ENCODE measurements around the gene RBM14. TPM values are rescaled to one million over a fixed set of nuclear protein-coding genes. Genes with fewer than 3 reads are reported as not detected.

RBM14 gene
- total RNA-seq, 5 donors from 2014 or later (not counting 1 experiment from before 2014, with no cell fraction given) = 176 to 382 (median 191) TPM

- Mint-ChIP-seq H3K4me3 (no peak overlapping the region), H3K27ac (no peak overlapping the region), H3K9me3 (no peaks in the 10 kb centered on the region), H3K27me3 (no peaks in the 10 kb centered on the region), H3K4me1 (peaks cover 32 to 45% (median 33%) of the 10 kb centered on the region in 3 donors), H3K36me3 (peaks cover 13% of the 10 kb centered on the region)
- peaks cover 19 to 26% of the 10 kb centered on the region in 2 experiments for H3K4me1 ChIP-seq (ENCODE audit: control insufficient read depth in 1 of 2, extremely low read depth in 1 of 2, insufficient read depth in 2 of 2, low read length in 2 of 2)
- DNase-seq (no peak), ATAC-seq (replicated peaks in 1 of 4) (no peak)
- H3K36me3 ChIP-seq (ENCODE audit: control insufficient read depth in 2 of 2, extremely low read depth in 1 of 2, insufficient read depth in 1 of 2, low read length in 1 of 2) = no peaks in the 10 kb centered on the region
- ChIA-PET POLR2A (interaction anchor here (0.6 kb wide), 2 partner anchors 17 to 363 kb away, joined by 5 to 8 read pairs; no protein-coding TSS in a partner anchor), CTCF (no interaction called here)
- 96% methylated on average over 13 of the region's 13 CpGs for WGBS (ENCODE audit: insufficient coverage)
- no peaks in the 10 kb centered on the region for H3K27me3 ChIP-seq (replicated peaks in 1 of 2; ENCODE audit: control insufficient read depth in 2 of 2, extremely low read depth in 1 of 2, insufficient read depth in 2 of 2, low read length in 1 of 2)
- H3K27ac ChIP-seq (ENCODE audit: low read length) = no peak overlapping the region
- no peaks in the 10 kb centered on the region for H3K9me3 ChIP-seq
- no peak overlapping the region for H3K4me3 ChIP-seq (ENCODE audit: control insufficient read depth in 1 of 2, extremely low read depth in 1 of 2, low read length in 1 of 2)
Observed at GRCh38 chr11:66614073-66614472, 2.4 kb upstream of the RBM14 start.

GRCh38 chr11:66617155-66617834 is 865 bp downstream of the RBM14 start:
- WGBS (ENCODE audit: insufficient coverage) = under 1% methylated on average over 25 of the region's 38 CpGs
- ATAC-seq (replicated peaks in 1 of 4) (no peak), DNase-seq (peak in 9 of 35 experiments; percentile 5 to 72 (median 20))
- ChIA-PET POLR2A (interaction anchor here (0.5 to 6.0 kb wide), 13 partner anchors 13 to 654 kb away, joined by 3 to 165 read pairs (median 11); partner anchors contain the start of genes RBM4 (in 2 of the 2), CCDC87 (in 1 of the 2), CCS (in 1 of the 2) and RBM4B (in 1 of the 2)), CTCF (interaction anchor here (0.6 to 2.5 kb wide), 8 partner anchors 15 to 120 kb away, joined by 3 to 26 read pairs (median 4); partner anchors contain the start of genes CCDC87 (in 1 of the 2), CCS (in 1 of the 2), RBM4 (in 1 of the 2) and RBM4B (in 1 of the 2))
- Histone ChIP-seq H3K4me3 (ENCODE audit: control insufficient read depth in 1 of 2, extremely low read depth in 1 of 2, low read length in 1 of 2) (peak overlapping the region; percentile 93 to 97), H3K9me3 (no peaks in the 10 kb centered on the region), H3K27me3 (replicated peaks in 1 of 2; ENCODE audit: control insufficient read depth in 2 of 2, extremely low read depth in 1 of 2, insufficient read depth in 2 of 2, low read length in 1 of 2) (no peaks in the 10 kb centered on the region), H3K27ac (ENCODE audit: low read length) (peak overlapping the region; percentile 97), H3K4me1 (ENCODE audit: control insufficient read depth in 1 of 2, extremely low read depth in 1 of 2, insufficient read depth in 2 of 2, low read length in 2 of 2) (peaks cover 32 to 56% of the 10 kb centered on the region in 2 experiments), H3K36me3 (ENCODE audit: control insufficient read depth in 2 of 2, extremely low read depth in 1 of 2, insufficient read depth in 1 of 2, low read length in 1 of 2) (peaks cover 0 to under 1% of the 10 kb centered on the region in 2 donors)
- Mint-ChIP-seq H3K27me3 (no peaks in the 10 kb centered on the region), H3K9me3 (no peaks in the 10 kb centered on the region), H3K4me3 (peak overlapping the region; percentile 97 to 99 (median 98)), H3K27ac (peak overlapping the region; percentile 98), H3K4me1 (peaks cover 52 to 56% (median 55%) of the 10 kb centered on the region in 3 donors), H3K36me3 (peaks cover 22% of the 10 kb centered on the region)

- peaks cover 40% of the 10 kb centered on the region for H3K36me3 Mint-ChIP-seq
- Histone ChIP-seq H3K27me3 (replicated peaks in 1 of 2; ENCODE audit: control insufficient read depth in 2 of 2, extremely low read depth in 1 of 2, insufficient read depth in 2 of 2, low read length in 1 of 2) (no peaks in the 10 kb centered on the region), H3K27ac (ENCODE audit: low read length) (peak overlapping the region; percentile 97), H3K36me3 (ENCODE audit: control insufficient read depth in 2 of 2, extremely low read depth in 1 of 2, insufficient read depth in 1 of 2, low read length in 1 of 2) (peaks cover 7 to 19% of the 10 kb centered on the region in 2 donors), H3K4me1 (ENCODE audit: control insufficient read depth in 1 of 2, extremely low read depth in 1 of 2, insufficient read depth in 2 of 2, low read length in 2 of 2) (peaks cover 48 to 74% of the 10 kb centered on the region in 2 experiments), H3K9me3 (no peaks in the 10 kb centered on the region), H3K4me3 (ENCODE audit: control insufficient read depth in 1 of 2, extremely low read depth in 1 of 2, low read length in 1 of 2) (peak overlapping the region; percentile 93 to 97)
- H3K9me3 Mint-ChIP-seq = no peaks in the 10 kb centered on the region
- H3K4me3 Mint-ChIP-seq = peak overlapping the region; percentile 97 to 99 (median 98)
- ATAC-seq (replicated peaks in 1 of 4) = peak; percentile 15 to 63 (median 24)
- H3K27me3 Mint-ChIP-seq = no peaks in the 10 kb centered on the region
- ChIA-PET POLR2A (interaction anchor here (0.6 to 6.0 kb wide), 23 partner anchors 9 to 1851 kb away, joined by 3 to 165 read pairs (median 6); partner anchors contain the start of genes RBM4 (in 2 of the 2), BBS1 (in 1 of the 2), CCDC87 (in 1 of the 2) and RBM4B (in 1 of the 2)), CTCF (interaction anchor here (0.5 to 2.5 kb wide), 9 partner anchors 19 to 224 kb away, joined by 3 to 26 read pairs (median 3); partner anchors contain the start of genes CCDC87 (in 2 of the 2), CCS (in 1 of the 2), MRPL11 (in 1 of the 2) and RBM4 (in 1 of the 2))
- peaks cover 70 to 75% (median 73%) of the 10 kb centered on the region in 3 donors for H3K4me1 Mint-ChIP-seq
- DNase-seq = peak in 22 of 35 experiments; percentile 13 to 86 (median 40)
- WGBS (ENCODE audit: insufficient coverage) = 0% methylated on average over 3 of the region's 4 CpGs
- H3K27ac Mint-ChIP-seq = peak overlapping the region; percentile 98
Observed at GRCh38 chr11:66619080-66619554, 2.7 kb downstream of the RBM14 start.

- Mint-ChIP-seq H3K4me1 (peaks cover 76 to 98% (median 84%) of the 10 kb centered on the region in 3 donors), H3K36me3 (peaks cover 52% of the 10 kb centered on the region), H3K27ac (no peak overlapping the region), H3K27me3 (no peaks in the 10 kb centered on the region), H3K9me3 (no peaks in the 10 kb centered on the region), H3K4me3 (no peak overlapping the region)
- WGBS (ENCODE audit: insufficient coverage) = 92% methylated on average over 16 of the region's 16 CpGs
- Histone ChIP-seq H3K27ac (ENCODE audit: low read length) (no peak overlapping the region), H3K9me3 (no peaks in the 10 kb centered on the region), H3K4me1 (ENCODE audit: control insufficient read depth in 1 of 2, extremely low read depth in 1 of 2, insufficient read depth in 2 of 2, low read length in 2 of 2) (peaks cover 29 to 75% of the 10 kb centered on the region in 2 experiments), H3K4me3 (ENCODE audit: control insufficient read depth in 1 of 2, extremely low read depth in 1 of 2, low read length in 1 of 2) (no peak overlapping the region), H3K27me3 (replicated peaks in 1 of 2; ENCODE audit: control insufficient read depth in 2 of 2, extremely low read depth in 1 of 2, insufficient read depth in 2 of 2, low read length in 1 of 2) (no peaks in the 10 kb centered on the region), H3K36me3 (ENCODE audit: control insufficient read depth in 2 of 2, extremely low read depth in 1 of 2, insufficient read depth in 1 of 2, low read length in 1 of 2) (peaks cover 27 to 72% of the 10 kb centered on the region in 2 donors)
- POLR2A ChIA-PET = interaction anchor here (0.6 to 2.8 kb wide), 7 partner anchors 9 to 124 kb away, joined by 3 to 16 read pairs (median 3); partner anchors contain the start of gene RBM4 (in 1 of the 2)
- DNase-seq (no peak), ATAC-seq (replicated peaks in 1 of 4) (peak in 1 of 4 experiments; percentile 2)
- CTCF ChIA-PET = interaction anchor here in 1 of 2 donors (0.6 to 1.8 kb wide), 2 partner anchors 14 to 49 kb away, joined by 3 to 6 read pairs; partner anchors contain the start of gene RBM4
Observed at GRCh38 chr11:66624450-66624849, 8.0 kb downstream of the RBM14 start.

GRCh38 chr11:66625041-66625751 is 8.8 kb downstream of the RBM14 start:
- Mint-ChIP-seq H3K36me3 (peaks cover 55% of the 10 kb centered on the region), H3K27ac (no peak overlapping the region), H3K9me3 (no peaks in the 10 kb centered on the region), H3K4me3 (no peak overlapping the region), H3K4me1 (peaks cover 76 to 98% (median 85%) of the 10 kb centered on the region in 3 donors), H3K27me3 (no peaks in the 10 kb centered on the region)
- ChIA-PET CTCF (interaction anchor here (0.6 to 1.8 kb wide), 3 partner anchors 13 to 48 kb away, joined by 3 to 7 read pairs (median 6); partner anchors contain the start of gene RBM4 (in 1 of the 2)), POLR2A (interaction anchor here (0.7 to 2.2 kb wide), 5 partner anchors 11 to 123 kb away, joined by 3 to 16 read pairs (median 3); partner anchors contain the start of gene RBM4 (in 1 of the 2))
- Histone ChIP-seq H3K36me3 (ENCODE audit: control insufficient read depth in 2 of 2, extremely low read depth in 1 of 2, insufficient read depth in 1 of 2, low read length in 1 of 2) (peaks cover 27 to 79% of the 10 kb centered on the region in 2 donors), H3K27me3 (replicated peaks in 1 of 2; ENCODE audit: control insufficient read depth in 2 of 2, extremely low read depth in 1 of 2, insufficient read depth in 2 of 2, low read length in 1 of 2) (no peaks in the 10 kb centered on the region), H3K4me3 (ENCODE audit: control insufficient read depth in 1 of 2, extremely low read depth in 1 of 2, low read length in 1 of 2) (no peak overlapping the region), H3K4me1 (ENCODE audit: control insufficient read depth in 1 of 2, extremely low read depth in 1 of 2, insufficient read depth in 2 of 2, low read length in 2 of 2) (peaks cover 24 to 69% of the 10 kb centered on the region in 2 experiments), H3K9me3 (no peaks in the 10 kb centered on the region), H3K27ac (ENCODE audit: low read length) (no peak overlapping the region)
- 98% methylated on average over 23 of the region's 26 CpGs for WGBS (ENCODE audit: insufficient coverage)
- ATAC-seq (replicated peaks in 1 of 4) = peak in 1 of 4 experiments; percentile 4
- DNase-seq = no peak
